Psoas muscle (tissue), 8 donors: Measurements from ENCODE around the gene TCF7L2. TPM values are rescaled to one million over a fixed set of nuclear protein-coding genes. Genes with fewer than 3 reads are reported as not detected.
A peak's percentile ranks its signal among the peaks of the same experiment; 100 is the strongest.

Experiments used
- ATAC-seq, 4 donors: fragments of 200-7000 bp; cut with Tn5 transposase; one replicate each; pipeline ENCODE4 v1.9.1; 2020; ENCODE audit warnings: moderate library complexity in 3 of 4, mild to moderate bottlenecking in 2 of 4
- DNase-seq, 2 donors: peaks; one replicate each; pipeline ENCODE4 v3.0.0-alpha.2; 2020
- H3K27ac ChIP-seq: fragments of 200-600 bp; one replicate; pipeline ENCODE4 v1.8.0; 2022
- H3K27me3 ChIP-seq, 3 donors: fragments of 200-600 bp in 1 of 3; one replicate each; pipeline versions ENCODE4 v1.6.1 to v1.8.0; 2013 to 2022; ENCODE audit warnings: low read length in 2 of 3, mild to moderate bottlenecking in 2 of 3, moderate library complexity in 1 of 3; ENCODE audit not compliant: insufficient read depth in 3 of 3
- H3K36me3 ChIP-seq, 2 donors: fragments of 200-600 bp in 1 of 2; one replicate each; pipeline versions ENCODE4 v1.6.1 to v1.8.0; 2013 to 2022; ENCODE audit warnings: low read depth in 1 of 2, mild to moderate bottlenecking in 1 of 2, moderate library complexity in 1 of 2; ENCODE audit not compliant: insufficient read depth in 1 of 2
- H3K4me1 ChIP-seq: fragments of 200-600 bp; one replicate; pipeline ENCODE4 v1.8.0; 2022
- H3K4me3 ChIP-seq: fragments of 200-600 bp; one replicate; pipeline ENCODE4 v1.8.0; 2022; ENCODE audit warnings: mild to moderate bottlenecking
- H3K9me3 ChIP-seq: fragments of 200-600 bp; one replicate; pipeline ENCODE4 v1.8.0; 2022
- CTCF ChIP-seq: fragments of 200-600 bp; IDR thresholded peaks from one replicate; pipeline ENCODE4 v1.8.0; 2022; ENCODE audit warnings: antibody characterized with exemption
- WGBS, 3 donors: extraction: QIAGEN DNeasy Blood & Tissue Kit; methylation state at CpG; one replicate each; pipeline versions ENCODE4 v1.1.6 to v1.1.7; 2013; 5-methylcytosine and 5-hydroxymethylcytosine counted together
- intact Hi-C, 2 donors: fragments of 100-400 bp; cut with DNase I; formaldehyde crosslinking; loops; one replicate each; pipeline versions ENCODE4 v1.11.0 to v1.14.2; 2022
- polyA plus RNA-seq, 3 donors: library from polyadenylated mRNA; stranded (reverse); fragments of 200-250 nt; gene quantifications; one replicate each; pipeline ENCODE4 v1.2.3, GENCODE V29; 2013
- total RNA-seq, 4 donors: library from RNA; stranded (reverse); fragmentation: NEBNext Ultra II Directional in 2 of 4; extraction: Animal tissue kit (Norgen Biotek cat#: 25700) in 2 of 4; gene quantifications; one replicate each; pipeline versions ENCODE4 v1.2.1 to v1.2.4, GENCODE V29; 2021 to 2023
- donor health status: healthy with polysubstance abuse.
- donor health status: DM: no; HTN: no; CAD: no; lungs with moderate emphysema.
- donor health status: Bipolar disorder and iron deficiency.
- donor health status: healthy.
- donor health status: DM: yes; HTN: yes; CAD: no.
- donor health status: DM: no; HTN: no; CAD: no.
- donor health status: DM: no; HTN: no; CAD: no.
- donor health status: DM: yes; HTN: yes; CAD: no.

TCF7L2 gene
- total and polyA plus RNA-seq, 7 donors = 1.8 to 8.5 (median 4.3) TPM

GRCh38 chr10:113049881-113050280, 99.8 kb downstream of the TCF7L2 start:
- Histone ChIP-seq H3K27ac (no peak overlapping the region), H3K9me3 (no peaks in the 10 kb centered on the region), H3K4me1 (peaks cover 17% of the 10 kb centered on the region), H3K4me3 (no peak overlapping the region), H3K36me3 (no peaks in the 10 kb centered on the region), H3K27me3 (no peaks in the 10 kb centered on the region)
- DNase-seq (no peak), ATAC-seq (no peak)
- 77 to 88% (median 84%) methylated on average over 5 of the region's 5 CpGs for WGBS, 3 donors
- intact Hi-C loops = loop anchor here in 1 of 2 donors (10.0 kb wide), 1 partner anchor 95 kb away; the partner anchor contains the start of gene TCF7L2
- no peak for TF ChIP-seq CTCF

GRCh38 chr10:113052076-113052830, 102.2 kb downstream of the TCF7L2 start:
- ATAC-seq (peak in 3 of 4 donors; percentile 11 to 61 (median 50)), DNase-seq (no peak)
- intact Hi-C loops = loop anchor here in 1 of 2 donors (10.0 kb wide), 1 partner anchor 97 kb away; the partner anchor contains the start of gene TCF7L2
- Histone ChIP-seq H3K36me3 (no peaks in the 10 kb centered on the region), H3K27me3 (no peaks in the 10 kb centered on the region), H3K27ac (no peak overlapping the region), H3K4me1 (peaks cover 14% of the 10 kb centered on the region), H3K9me3 (no peaks in the 10 kb centered on the region), H3K4me3 (no peak overlapping the region)
- TF ChIP-seq CTCF = peak; percentile 21
- 76 to 86% (median 78%) methylated on average over 10 of the region's 10 CpGs for WGBS, 3 donors

- intact Hi-C loops = loop anchor here in 1 of 2 donors (10.0 kb wide), 1 partner anchor 98 kb away; the partner anchor contains the start of gene TCF7L2
- ATAC-seq (peak in 3 of 4 donors; percentile 38 to 50 (median 43)), DNase-seq (peak; percentile 53 to 70)
- peak overlapping the region; percentile 53 for H3K27ac ChIP-seq
- no peaks in the 10 kb centered on the region for H3K9me3 ChIP-seq
- H3K4me1 ChIP-seq = peaks cover 13% of the 10 kb centered on the region
- H3K36me3 ChIP-seq = no peaks in the 10 kb centered on the region
- H3K4me3 ChIP-seq = no peak overlapping the region
- H3K27me3 ChIP-seq = no peaks in the 10 kb centered on the region
- WGBS, 3 donors = 63 to 74% (median 68%) methylated on average over 10 of the region's 10 CpGs
- no peak for TF ChIP-seq CTCF
Measured at GRCh38 chr10:113053091-113053490, 103.0 kb downstream of the TCF7L2 start.

GRCh38 chr10:113053881-113054280, 103.8 kb downstream of the TCF7L2 start:
- Histone ChIP-seq H3K4me1 (peaks cover 15% of the 10 kb centered on the region), H3K9me3 (no peaks in the 10 kb centered on the region), H3K36me3 (no peaks in the 10 kb centered on the region), H3K27me3 (no peaks in the 10 kb centered on the region), H3K4me3 (no peak overlapping the region), H3K27ac (peak overlapping the region; percentile 53)
- TF ChIP-seq CTCF = no peak
- DNase-seq (no peak), ATAC-seq (peak in 3 of 4 donors; percentile 23 to 50 (median 35))
- intact Hi-C loops = loop anchor here in 1 of 2 donors (10.0 kb wide), 1 partner anchor 99 kb away; the partner anchor contains the start of gene TCF7L2
- WGBS, 3 donors = 74 to 85% (median 80%) methylated on average over 5 of the region's 5 CpGs
